Stimulated activated memory B cell treated with anti-CD40 and anti-IgM and Interleukin-4, amounts not matched to agents 10 μg/mL and 1 μg/mL and 100 μg/mL, for 72 hours (primary cell): Measurements from ENCODE around the gene SYNE2.
A peak's percentile ranks its signal among the peaks of the same experiment; 100 is the strongest.

Experiments used
- ATAC-seq: fragments of 150-1000 bp; cut with Tn5 transposase; 2 replicates; pipeline ENCODE4 v1.10.0; 2021
- H3K27ac Mint-ChIP-seq: one replicate; pipeline ENCODE4 v1.8.0; 2022; ENCODE audit warnings: mild to moderate bottlenecking, mixed read lengths
- H3K27me3 Mint-ChIP-seq: one replicate; pipeline ENCODE4 v1.8.0; 2022; ENCODE audit warnings: mixed read lengths
- H3K36me3 Mint-ChIP-seq: one replicate; pipeline ENCODE4 v1.8.0; 2022; ENCODE audit warnings: mixed read lengths
- H3K4me1 Mint-ChIP-seq: one replicate; pipeline ENCODE4 v1.8.0; 2022; ENCODE audit warnings: mixed read lengths
- H3K4me3 Mint-ChIP-seq: one replicate; pipeline ENCODE4 v1.8.0; 2022; ENCODE audit warnings: mild to moderate bottlenecking, moderate library complexity, mixed read lengths
- H3K9me3 Mint-ChIP-seq: one replicate; pipeline ENCODE4 v1.8.0; 2022; ENCODE audit warnings: mixed read lengths

SYNE2 gene

DNA sequence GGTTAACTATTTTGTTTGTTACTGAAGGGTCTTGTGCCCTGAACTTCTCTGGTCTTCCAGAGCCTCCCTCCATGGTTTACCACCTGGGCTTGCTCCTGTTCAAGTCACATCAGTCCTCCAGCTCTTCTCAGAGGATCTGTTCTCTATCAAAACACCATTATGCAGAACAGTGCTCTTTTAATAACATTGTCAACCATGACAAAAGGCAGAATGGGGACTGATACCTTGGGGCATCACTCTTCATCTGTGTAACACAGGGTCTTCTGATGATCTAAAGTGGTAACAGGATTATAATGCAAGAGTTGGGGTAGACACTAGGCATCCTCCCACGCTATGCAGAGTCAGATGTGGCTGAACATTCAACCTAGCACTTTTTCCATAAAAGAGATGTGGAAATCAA lies 403.0 kb downstream of the SYNE2 start:
- no peak for ATAC-seq
- no peak overlapping the region for H3K27ac Mint-ChIP-seq
- peaks cover 2% of the 10 kb centered on the region for H3K9me3 Mint-ChIP-seq
- no peaks in the 10 kb centered on the region for H3K4me1 Mint-ChIP-seq
- H3K4me3 Mint-ChIP-seq, result no peak overlapping the region
- H3K36me3 Mint-ChIP-seq, result peaks cover 17% of the 10 kb centered on the region
- H3K27me3 Mint-ChIP-seq, result no peaks in the 10 kb centered on the region

DNA sequence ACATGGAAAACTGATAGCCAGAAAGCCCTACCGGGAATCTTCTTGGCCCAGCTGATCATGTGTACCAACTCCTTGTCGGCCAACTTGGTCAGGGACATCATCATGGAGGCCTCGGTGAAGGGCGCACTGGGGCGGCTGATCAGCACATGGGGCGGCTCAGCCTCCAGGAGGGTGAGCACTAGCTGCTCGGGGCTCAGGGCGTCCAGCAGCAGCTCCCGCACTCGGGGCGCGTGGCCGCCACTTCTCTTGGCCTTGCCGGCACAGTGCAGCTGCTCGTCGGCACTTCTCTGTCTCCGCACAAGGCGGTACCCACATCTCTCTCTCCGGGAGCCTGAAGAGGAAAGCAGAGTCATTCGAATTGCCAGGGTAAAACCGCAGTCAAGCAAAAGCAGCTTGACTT lies 407.6 kb downstream of the SYNE2 start:
- peaks cover 1% of the 10 kb centered on the region for H3K4me1 Mint-ChIP-seq
- no peak for ATAC-seq
- peaks cover 2% of the 10 kb centered on the region for H3K9me3 Mint-ChIP-seq
- H3K27ac Mint-ChIP-seq, result no peak overlapping the region
- peaks cover 15% of the 10 kb centered on the region for H3K36me3 Mint-ChIP-seq
- no peak overlapping the region for H3K4me3 Mint-ChIP-seq
- no peaks in the 10 kb centered on the region for H3K27me3 Mint-ChIP-seq

DNA sequence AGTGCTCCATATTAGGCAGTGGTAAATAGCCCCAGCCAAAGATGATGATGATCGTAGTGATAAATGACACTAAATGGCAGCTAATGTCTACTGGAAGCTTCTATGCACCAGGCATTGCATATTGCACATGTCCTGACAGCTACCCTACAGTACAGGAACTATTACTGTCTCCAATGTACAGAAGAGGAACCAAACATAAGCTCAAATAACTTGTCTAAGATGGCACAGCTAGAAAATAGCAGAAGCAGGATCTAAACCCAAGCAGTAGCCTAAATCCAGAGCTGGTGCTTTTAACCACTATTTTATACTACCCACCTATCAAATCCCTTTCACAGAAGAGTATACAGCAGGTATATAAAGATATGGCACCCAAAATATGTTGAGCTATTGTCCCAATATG lies 412.4 kb downstream of the SYNE2 start:
- no peaks in the 10 kb centered on the region for H3K27me3 Mint-ChIP-seq
- peaks cover 28% of the 10 kb centered on the region for H3K4me1 Mint-ChIP-seq
- H3K36me3 Mint-ChIP-seq, result peaks cover 24% of the 10 kb centered on the region
- no peaks in the 10 kb centered on the region for H3K9me3 Mint-ChIP-seq
- no peak for ATAC-seq
- no peak overlapping the region for H3K4me3 Mint-ChIP-seq
- no peak overlapping the region for H3K27ac Mint-ChIP-seq

DNA sequence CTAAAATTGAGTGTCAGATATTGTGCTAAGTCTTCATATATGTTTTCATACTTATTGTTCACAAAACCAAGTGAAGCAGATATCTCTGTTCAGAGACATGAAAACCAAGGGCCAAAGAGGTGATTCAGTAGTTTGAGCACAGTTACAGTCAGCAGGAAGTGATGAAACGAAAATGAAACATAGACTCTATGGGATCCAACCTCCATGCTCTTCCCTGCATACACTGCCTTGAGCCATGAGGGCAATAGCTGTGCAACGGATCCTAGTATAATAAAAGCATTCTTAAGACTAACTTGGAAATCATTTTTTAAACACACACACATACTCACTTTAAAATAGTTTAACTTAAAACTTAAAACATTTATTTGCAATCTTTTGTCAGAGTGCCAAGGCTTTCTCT lies 413.4 kb downstream of the SYNE2 start:
- Mint-ChIP-seq H3K27me3 (no peaks in the 10 kb centered on the region), H3K4me1 (peaks cover 28% of the 10 kb centered on the region), H3K27ac (peak overlapping the region; percentile 12), H3K4me3 (no peak overlapping the region), H3K36me3 (peaks cover 24% of the 10 kb centered on the region), H3K9me3 (no peaks in the 10 kb centered on the region)
- no peak for ATAC-seq

DNA sequence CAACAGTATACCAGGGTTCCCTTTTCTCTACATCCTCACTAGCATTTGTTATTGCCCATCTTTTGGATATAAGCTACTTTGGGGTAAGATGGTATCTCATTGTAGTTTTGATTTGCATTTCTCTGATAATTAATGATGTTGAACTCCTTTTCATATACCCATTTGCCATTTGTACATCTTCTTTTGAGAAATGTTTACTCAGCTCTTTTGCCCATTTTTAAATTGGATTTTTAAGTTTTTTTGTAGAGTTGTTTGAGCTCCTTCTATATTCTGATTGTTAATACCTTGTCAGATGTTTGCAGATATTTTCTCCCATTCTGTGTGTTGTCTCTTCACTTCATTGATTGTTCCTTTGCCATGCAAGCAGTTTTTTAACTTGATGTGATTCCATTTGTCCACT lies 419.2 kb downstream of the SYNE2 start:
- Mint-ChIP-seq H3K4me1 (peaks cover 11% of the 10 kb centered on the region), H3K9me3 (no peaks in the 10 kb centered on the region), H3K27me3 (no peaks in the 10 kb centered on the region), H3K36me3 (peaks cover 38% of the 10 kb centered on the region), H3K4me3 (no peak overlapping the region), H3K27ac (no peak overlapping the region)
- ATAC-seq, result no peak
